Measurements from ENCODE around the gene ADARB1.
A peak's percentile ranks its signal among the peaks of the same experiment; 100 is the strongest.

ADARB1 gene

DNA sequence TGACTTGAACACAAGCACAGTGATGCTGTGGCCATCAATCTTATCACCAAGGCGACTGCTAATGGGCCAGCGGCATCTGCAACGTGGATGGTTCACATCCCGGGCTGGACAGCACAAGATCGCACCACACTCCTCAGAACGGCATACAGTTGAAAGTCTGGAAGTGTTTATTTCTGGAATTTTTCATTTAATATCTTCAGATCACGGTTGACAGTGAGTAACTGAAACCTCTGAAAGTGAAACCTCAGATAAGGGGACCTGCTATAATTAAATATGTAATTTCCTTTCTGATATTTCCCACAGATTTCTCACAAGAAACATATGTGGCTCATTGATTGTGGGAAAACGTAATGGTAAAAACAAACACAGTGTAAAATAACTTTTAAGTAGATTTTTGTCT is 129.6 kb downstream of the ADARB1 start:
- DNase-seq (ENCODE audit: low read depth), result no peak

DNA sequence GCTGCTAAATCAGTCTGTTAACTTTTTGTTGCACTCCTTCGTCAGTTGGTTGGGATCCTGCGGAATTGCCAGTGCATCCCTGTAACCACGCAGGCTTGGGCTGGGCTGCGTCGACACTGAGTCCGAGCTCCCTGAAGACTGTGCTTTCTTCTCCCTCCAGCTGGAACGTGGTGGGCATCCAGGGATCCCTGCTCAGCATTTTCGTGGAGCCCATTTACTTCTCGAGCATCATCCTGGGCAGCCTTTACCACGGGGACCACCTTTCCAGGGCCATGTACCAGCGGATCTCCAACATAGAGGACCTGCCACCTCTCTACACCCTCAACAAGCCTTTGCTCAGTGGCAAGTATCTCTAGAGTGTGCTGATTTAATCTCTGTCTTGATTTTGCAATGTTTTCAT is 130.0 kb downstream of the ADARB1 start:
- DNase-seq (ENCODE audit: low read depth), result no peak

DNA sequence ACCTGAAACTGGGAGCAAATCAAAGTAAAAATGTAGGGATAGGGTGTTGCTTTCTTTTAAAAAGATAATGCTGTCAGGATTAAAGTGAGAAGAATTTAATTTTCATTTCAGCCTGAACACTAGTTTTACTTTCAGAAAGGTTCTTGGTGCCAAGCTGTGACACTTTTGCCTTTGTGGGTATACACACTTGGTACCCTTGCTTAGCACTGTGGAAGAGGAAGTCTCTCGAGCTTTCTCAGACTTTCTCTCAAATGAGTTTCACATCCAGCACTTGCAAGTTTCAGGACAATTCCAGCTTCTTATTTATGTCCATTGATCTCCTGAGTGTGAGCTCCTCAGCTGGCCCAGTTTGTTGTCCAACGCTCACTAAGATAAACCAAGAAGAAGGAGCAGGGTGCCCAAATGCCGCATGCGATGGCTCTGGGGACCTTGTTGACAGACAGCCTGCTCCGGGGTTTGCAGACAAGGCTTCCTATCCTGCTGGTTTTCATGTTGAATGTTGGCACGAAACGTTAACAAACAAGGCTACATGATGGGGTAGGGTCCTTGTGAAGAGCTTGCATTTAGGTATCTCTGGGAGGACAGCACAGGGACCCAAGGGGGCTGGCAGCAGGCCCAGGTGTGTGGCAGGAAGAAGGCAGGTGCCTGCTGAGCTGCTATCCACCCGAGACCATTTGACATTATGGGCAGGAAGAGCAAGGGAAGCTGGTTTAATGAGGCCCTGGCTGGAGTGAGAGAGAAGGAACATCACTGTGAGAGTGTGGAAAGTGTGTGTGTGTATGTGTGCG is 133.7 kb downstream of the ADARB1 start:
- DNase-seq (ENCODE audit: low read depth), result no peak

DNA sequence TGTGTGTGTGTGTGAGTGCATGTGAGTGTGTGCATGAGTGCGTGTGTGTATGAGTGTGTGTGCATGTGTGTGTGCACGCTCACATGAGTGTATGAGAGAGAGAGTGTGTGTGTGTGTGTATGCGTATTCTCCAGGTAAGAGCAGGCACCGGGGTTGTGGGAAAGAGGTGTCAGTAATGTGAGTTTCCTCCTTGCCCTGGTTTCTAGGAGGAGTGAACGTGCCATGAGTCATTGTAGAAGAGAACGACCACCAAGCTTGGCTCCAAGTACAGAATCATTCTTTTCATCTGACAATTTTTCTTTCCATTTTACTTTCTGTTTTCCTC is 134.2 kb downstream of the ADARB1 start:
- DNase-seq (ENCODE audit: low read depth), result no peak

DNA sequence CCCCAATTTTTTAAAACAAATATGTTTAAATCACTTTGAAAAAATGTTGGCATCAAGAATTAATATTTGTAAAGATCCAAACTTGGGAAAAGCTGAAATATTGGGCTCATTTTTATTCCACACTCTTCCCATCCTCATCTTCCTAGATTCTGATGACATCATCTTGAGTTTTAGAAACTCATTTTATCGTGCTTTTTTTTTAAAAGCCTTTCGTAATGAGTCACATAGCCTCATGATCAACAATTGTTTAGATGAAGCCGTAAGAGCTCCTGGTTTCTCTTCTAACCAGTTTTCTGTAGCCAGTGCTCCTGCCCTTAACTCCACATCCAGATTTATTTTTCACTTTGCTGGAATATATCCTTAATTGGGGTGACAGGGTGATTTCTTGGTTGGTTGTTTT is 134.7 kb downstream of the ADARB1 start:
- no peak for DNase-seq (ENCODE audit: low read depth)

DNA sequence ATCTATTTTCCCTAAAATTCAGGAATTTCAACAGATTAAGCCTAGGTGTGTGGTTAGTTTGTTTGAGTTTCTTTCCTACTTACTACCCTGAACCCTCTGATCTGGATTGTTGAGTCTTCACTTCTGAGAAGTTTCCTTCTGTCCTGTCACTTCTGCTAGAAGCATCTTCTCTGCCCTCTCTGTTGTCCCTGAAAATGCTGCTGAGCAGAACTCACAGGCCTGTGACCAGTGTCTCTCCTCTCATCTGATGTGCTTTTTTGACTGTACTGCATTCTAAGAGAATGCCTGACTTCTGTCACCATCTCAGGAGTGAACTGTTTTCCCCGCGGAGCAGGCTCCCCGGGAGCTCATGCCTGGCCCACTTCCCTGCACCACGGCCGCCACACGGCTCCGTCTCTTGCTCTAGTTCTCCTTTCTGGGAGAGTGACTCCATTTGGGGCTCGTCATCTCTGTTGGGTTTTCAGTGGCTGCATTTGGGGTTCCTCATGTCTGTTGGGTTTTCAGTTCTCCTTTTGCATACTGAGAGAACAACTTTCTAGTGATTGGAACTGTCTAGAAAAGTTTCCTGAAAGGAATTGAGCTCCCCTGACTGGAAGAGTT is 135.4 kb downstream of the ADARB1 start:
- no peak for DNase-seq (ENCODE audit: low read depth)

DNA sequence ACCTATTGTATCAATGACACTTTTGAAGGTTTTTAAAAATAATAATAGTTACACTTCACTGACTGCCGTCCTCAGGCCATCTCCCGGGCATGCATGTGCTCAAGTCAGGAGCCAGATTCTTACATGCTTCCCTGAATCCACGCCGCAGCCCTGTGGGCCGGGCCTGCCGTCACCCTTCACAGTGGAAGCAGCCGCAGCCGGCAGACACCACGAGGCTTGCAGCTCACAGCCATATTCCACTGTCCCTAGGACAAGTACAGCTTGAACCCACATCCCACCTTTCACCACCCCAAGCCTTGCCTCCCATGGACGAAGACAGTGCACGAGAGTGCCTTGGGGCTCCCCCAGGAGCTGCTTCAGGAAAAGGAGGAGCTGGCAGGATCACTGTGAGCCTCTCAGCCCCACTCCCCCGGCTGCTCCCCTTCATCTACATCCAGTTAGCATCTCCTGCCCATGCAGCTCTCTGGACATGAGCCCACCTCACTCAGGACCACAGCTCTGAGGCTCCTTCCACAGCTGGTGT is 136.1 kb downstream of the ADARB1 start:
- no peak for DNase-seq (ENCODE audit: low read depth)

DNA sequence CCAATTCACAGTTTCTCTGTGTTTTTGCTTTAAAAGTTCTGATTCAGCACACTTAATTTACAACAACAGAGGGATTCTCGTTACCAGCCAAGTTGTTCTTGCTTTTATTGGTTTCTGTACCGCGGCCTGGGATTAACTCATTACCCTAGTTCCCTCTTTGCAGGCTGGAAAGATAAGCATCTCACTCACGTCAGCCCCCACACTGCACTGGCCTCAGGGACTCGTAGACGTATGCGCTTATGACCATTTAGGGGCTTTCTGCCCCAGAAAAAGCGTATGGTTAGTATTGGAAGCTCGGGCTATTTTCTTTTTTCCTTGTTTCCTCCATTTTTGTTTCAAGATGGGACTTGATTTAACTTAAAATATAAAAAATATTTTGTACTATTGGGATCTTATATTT is 137.3 kb downstream of the ADARB1 start:
- peak; percentile 52 for DNase-seq (ENCODE audit: low read depth)

DNA sequence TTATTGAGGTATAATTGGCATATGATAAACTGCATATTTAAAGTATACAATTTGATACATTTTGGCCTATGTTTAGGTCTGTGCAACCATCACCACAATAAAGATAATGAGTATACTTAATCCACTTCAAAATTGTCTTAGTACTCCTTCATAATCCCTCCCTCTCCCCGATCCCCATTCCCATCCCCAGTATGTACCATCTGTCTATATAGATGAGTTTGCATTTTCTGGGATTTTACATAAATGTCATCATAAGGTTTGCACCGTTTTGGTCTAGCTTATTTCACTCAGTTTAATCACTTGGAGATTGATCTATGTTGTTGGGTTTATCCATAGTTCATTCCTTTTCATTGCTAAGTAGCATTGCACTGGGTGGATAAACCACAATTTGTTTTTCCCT is 139.0 kb downstream of the ADARB1 start:
- no peak for DNase-seq (ENCODE audit: low read depth)

DNA sequence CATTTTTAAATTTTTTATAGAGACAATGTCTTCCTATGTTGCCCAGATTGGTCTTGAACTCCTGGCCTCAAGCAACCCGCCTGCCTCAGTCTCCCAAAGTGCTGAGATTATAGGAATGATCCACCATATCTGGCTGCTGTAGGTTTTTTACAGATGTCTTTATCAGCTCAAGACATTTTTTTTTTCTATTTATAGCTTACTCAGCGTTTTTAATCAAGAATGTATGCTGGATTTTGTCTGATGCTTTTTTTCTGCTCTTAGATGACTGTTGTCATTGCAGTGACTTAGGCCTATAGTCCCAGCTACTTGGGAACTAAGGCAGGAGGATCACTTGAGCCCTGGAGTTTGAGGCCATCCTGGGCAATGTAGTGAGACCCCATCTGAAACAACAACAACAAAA is 140.8 kb downstream of the ADARB1 start:
- DNase-seq (ENCODE audit: low read depth), result no peak

DNA sequence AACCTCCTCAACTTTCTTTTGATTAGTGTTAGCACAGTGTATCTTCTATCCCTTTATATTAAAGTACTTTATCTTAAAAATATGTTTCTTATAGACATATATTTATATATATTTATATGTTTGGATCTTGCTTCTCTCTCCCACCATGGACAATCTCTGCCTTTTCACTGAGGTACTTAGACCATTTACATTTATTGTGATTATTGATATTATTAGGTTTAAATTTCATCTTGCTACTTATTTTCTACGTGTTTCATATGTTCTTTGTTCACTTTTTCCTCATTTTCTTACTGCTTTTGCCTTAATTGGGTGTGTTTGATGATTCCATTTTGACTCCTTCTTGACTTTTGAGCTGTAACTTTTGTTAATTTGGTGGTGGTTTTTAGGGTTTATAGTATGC is 142.6 kb downstream of the ADARB1 start:
- DNase-seq (ENCODE audit: low read depth), result no peak

DNA sequence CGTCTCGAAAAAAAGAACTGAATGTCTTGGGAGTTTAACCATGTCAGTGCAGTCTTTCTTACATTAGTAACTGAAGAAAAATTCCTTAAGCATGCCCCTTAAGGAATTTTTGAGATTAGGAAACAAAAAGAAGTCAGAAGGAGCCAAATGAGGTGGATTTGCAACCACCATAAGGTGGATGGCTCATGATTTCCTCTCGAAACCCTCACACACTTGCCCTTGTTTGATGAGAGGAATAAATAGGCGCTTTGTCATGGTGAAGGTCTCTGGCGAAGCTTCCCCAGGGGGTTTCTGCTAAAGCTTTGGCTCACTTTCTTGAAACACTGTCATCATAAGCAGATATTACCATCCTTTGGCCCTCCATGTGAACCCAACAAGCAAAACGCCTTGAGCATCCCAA is 145.1 kb downstream of the ADARB1 start:
- no peak for DNase-seq (ENCODE audit: low read depth)

DNA sequence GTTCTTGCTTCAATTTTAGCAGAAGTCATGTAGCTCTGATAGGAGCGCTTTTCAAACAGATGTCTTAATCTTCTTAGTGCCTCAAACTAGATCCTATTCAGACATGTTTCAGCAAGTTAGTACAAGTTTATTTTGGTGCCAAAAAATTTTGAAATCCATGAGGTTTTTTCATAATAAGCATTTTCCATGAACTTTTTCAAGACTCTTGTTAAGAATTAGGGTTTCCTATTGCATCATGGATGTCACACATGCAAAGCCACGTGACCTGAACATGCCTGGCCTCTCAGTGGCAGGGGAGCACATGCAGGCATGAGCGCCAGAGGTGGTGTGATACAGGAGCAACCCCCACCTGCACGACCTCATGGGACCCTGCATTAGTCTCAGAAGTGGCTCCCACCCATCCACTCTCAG is 145.7 kb downstream of the ADARB1 start:
- no peak for DNase-seq (ENCODE audit: low read depth)

DNA sequence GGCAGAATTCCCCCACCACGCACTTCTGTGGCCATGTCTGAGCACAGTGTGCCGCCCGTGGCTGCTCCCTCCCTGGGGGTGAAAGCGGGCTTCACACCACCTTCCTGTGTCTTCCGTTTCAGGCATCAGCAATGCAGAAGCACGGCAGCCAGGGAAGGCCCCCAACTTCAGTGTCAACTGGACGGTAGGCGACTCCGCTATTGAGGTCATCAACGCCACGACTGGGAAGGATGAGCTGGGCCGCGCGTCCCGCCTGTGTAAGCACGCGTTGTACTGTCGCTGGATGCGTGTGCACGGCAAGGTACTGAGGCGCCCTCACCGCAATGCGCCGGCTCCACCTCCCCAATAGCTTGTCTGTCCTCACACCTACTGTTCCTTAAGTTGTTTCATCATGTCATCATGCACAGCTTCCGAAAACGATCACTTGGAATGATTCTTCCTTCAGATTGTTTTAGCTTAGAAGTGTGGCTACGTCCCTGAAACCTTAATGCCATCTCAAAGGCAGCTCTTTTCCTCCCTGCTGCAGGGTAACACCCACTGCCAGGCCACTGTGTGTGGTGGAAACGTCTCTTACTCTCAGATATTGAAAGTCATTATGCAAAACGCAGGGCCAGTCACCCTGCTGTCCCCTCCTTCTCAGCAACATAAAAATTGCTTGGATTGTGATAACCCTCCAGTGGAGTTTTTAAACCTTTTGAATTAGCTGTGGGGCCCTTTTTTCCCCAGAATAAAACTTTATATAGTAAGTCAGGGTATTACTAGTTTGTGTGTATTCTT is 146.5 kb downstream of the ADARB1 start:
- no peak for DNase-seq (ENCODE audit: low read depth)

DNA sequence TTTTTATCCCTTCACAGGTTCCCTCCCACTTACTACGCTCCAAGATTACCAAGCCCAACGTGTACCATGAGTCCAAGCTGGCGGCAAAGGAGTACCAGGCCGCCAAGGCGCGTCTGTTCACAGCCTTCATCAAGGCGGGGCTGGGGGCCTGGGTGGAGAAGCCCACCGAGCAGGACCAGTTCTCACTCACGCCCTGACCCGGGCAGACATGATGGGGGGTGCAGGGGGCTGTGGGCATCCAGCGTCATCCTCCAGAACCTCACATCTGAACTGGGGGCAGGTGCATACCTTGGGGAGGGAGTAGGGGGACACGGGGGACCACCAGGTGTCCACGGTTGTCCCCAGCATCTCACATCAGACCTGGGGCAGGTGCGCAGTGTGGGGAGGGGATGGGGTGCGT is 147.6 kb downstream of the ADARB1 start:
- no peak for DNase-seq (ENCODE audit: low read depth)

DNA sequence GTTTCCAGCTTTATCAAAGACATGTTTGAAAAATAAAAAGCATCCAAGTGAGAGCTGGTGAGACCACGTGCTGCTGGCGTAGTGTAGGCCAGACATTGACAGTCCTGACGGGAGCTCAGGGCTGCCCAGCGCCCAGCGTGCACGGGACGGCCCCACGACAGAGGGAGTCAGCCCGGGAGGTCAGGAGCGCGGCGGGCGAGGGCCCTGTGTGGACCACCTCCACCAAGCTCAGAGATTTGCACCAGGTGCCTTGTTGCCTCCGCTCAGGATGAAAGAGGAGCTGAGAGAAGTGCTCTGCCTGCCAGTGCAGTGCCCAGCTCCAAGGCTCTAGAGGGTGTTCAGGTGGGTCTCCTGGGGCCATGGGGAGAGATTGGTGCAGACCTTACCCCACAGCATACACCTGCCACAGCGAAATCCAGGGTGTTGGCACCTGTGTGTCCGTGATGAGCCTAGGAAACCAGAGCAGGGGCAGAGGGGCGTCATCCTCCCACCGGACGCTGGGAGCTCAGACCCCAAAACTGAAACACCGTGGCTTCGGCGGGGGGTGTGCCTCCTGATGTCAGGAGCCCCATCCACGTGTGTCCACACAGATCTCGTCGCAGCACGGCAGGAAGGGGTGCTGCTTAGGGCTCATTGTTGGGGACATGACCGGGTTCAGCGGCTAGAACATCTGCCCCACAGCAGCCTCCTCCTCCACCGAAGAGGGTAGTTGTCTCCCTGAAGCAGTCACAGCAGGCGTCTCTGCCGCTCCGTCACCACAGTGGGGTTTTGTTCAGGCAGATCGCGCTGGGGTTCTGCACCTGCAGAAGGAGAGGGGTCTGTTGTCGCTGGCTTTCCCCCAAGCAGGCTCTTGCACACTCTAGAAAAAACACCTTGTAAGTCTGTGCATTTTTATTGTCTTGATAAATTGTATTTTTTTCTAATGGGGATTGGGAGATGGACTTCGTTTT is 149.1 kb downstream of the ADARB1 start:
- no peak for DNase-seq (ENCODE audit: low read depth)

DNA sequence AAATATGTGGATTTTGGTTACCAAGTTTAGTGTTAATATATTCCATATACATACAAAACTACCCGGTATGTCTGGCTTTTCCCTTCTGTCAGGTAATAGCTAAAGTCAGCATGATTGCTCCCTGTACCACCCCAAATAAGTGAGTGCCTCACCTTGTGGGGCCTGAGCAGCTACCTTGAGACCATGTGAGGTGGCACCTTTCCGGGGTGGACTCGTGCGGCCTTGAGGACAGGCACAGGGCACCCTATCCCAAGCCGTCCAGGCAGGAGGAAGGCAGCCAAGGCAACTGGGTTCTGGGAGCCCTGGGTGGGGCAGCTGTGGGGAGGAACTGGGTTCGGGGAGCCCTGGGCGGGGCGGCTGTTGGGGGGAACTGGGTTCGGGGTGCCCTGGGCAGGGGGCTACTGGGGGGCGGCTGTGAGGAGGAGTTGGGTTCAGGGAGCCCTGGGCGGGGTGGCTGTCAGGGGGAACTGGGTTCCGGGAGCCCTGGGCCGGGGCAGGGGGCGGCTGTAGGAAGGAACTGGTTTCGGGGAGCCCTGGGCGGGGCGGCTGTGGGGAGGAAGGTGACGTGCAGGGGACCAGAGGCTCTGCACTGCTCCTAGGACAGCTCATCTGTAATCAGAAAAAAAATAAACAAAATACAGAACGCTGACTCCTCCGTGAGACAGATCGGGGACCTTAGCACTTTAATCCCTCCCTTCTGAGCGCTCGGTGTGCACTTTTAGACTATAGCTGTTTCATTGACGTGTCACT is 150.0 kb downstream of the ADARB1 start:
- DNase-seq (ENCODE audit: low read depth), result no peak

DNA sequence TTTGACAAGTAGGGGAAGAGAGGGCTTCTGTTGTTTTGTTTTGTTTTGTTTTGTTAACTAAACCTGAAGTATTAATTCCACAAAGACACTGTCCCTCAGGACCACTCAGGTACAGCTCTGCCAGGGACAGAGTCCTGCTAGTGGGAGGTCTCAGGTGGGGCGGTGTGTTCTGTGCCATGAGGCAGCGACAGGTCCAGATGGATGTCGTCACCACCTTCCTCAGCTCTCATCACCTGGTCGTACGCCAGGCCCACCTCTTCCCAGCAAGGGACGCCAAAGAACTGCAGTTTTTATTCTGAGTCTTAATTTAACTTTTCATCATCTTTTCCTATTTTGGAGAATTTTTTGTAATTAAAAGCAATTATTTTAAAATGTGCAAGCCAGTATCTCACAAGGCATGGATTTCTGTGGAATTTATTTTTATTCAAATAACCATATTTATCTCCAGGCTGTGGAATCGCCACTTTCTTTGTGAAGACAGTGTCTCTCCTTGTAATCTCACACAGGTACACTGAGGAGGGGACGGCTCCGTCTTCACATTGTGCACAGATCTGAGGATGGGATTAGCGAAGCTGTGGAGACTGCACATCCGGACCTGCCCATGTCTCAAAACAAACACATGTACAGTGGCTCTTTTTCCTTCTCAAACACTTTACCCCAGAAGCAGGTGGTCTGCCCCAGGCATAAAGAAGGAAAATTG is 150.8 kb downstream of the ADARB1 start:
- no peak for DNase-seq (ENCODE audit: low read depth)

DNA sequence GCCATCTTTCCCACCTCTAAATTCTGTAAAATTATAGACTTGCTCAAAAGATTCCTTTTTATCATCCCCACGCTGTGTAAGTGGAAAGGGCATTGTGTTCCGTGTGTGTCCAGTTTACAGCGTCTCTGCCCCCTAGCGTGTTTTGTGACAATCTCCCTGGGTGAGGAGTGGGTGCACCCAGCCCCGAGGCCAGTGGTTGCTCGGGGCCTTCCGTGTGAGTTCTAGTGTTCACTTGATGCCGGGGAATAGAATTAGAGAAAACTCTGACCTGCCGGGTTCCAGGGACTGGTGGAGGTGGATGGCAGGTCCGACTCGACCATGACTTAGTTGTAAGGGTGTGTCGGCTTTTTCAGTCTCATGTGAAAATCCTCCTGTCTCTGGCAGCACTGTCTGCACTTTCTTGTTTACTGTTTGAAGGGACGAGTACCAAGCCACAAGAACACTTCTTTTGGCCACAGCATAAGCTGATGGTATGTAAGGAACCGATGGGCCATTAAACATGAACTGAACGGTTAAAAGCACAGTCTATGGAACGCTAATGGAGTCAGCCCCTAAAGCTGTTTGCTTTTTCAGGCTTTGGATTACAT is 151.5 kb downstream of the ADARB1 start:
- no peak for DNase-seq (ENCODE audit: low read depth)
